Fibroblast of skin of left biceps (primary cell): ENCODE data around the gene ONECUT3.
"Not testable (repeated sequence)": the region's sequence is repeated elsewhere in the genome, so short reads cannot be mapped to it uniquely, and the experiment has no call there.

Experiments
- DNase-seq, 2 experiments: peaks; one replicate each; pipeline ENCODE4 v3.0.0-alpha.2; 2013; ENCODE audit warnings: low read depth in 2 of 2

Gene ONECUT3

GRCh38 chr19:1755467-1756171, 2.3 kb downstream of the ONECUT3 start:
- DNase-seq, result no peak

DNA sequence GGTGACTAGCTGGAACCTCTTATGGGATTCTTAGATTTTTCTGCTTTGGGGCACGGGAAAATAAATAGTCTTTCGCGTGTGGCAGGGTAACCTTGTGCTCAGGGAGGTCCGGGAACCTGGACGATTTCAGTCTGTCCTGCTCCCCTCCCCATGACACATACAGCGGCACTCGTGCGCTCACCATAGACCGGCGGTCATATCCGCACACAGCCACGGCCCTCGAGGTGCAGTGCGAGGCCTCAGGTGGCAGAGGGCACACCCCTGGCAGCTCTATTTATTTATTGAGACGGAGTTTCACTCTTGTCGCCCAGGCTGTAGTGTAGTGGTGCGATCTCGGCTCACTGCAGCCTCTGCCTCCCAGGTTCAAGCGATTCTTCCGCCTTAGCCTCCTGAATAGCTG, 3.0 kb downstream of the ONECUT3 start:
- no peak for DNase-seq

DNA sequence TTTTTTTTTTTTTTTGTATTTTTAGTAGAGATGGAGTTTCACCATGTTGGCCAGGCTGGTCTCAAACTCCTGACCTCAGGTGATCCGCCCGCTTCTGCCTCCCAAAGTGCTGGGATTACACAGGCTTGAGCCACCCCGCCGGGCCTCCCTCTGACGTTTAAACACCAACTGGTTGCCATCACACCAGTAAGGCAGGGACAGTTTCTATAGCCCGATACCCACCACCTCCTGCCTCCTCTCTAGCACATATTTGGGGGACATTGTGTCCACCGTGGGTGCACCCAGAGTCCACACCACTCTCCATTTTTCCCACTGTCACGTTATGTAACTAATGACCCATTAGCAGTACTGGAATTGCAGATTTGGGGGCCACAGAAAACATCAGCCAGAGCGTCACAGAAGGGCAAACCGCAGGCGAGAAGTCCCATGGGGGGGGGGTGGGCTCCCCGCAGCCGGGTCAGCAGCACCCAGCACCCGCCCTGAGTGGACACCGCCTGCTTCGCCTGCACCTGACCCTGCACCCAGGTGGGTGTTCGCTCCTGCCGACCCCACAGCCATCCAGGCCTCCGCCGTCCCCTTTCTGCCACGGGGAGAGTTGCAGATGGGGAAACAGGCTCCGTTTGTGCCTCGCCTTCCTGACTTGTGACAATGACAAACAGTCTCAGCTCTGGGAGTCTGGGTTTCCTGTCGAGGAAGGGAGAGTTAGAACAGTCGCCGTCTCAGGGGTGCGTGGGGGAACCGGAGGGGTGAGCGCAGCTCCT, 3.6 kb downstream of the ONECUT3 start:
- DNase-seq, result no peak

DNA sequence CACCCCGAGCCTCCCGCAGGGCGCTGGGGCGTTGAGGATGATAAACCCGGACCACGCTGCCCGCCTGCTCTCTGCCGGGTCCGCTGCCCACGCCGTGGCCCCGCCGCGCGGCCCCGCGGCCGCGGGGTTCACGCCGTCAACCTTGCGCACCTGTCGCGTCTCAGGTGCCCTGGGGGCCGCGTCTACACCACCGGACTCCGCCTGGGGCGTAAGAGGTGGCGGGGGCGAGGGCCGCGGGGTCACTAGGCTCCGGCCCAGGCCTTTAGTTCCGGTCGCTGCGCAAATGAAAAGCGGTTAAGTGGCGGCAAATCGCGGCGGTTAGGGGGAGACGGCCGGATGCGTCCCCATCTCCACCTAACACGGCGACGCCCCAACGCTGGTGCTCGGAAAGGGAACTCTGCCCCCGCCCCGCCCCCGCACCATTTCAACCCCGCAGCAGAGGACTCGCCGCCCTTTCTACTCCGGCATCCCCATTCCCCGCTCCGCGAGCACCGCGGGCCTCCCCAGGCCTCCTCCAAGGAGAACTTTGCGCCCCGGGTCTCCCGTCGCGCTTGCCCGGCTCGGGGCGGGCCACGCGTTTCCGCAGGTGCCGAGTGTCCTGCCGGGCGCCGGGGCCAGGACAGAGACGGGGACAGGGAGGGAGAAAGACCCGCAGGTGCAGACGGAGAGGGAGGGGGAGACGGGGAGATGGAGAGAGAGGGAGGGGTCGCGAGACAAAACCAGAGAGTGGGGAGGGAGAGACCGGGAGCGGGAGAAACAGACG, 4.3 kb downstream of the ONECUT3 start:
- DNase-seq, result no peak

DNA sequence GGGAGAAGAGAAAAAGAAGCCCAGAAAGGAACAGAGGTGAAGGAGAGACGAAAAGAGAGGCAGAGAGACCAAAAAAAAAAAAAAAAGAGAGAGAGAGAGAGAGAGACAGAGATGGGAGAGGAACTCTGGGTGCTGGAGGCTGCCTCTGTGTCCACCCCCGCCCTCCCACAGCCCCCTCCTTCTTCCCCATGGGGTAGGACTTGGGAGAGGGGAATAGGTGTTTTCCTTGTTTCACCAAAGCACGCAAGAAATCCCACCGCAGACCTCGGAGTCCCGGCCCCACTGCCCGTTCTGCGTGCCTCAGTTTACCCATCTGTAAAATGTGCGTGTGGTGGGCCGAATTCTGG, 4.9 kb downstream of the ONECUT3 start:
- no peak for DNase-seq

DNA sequence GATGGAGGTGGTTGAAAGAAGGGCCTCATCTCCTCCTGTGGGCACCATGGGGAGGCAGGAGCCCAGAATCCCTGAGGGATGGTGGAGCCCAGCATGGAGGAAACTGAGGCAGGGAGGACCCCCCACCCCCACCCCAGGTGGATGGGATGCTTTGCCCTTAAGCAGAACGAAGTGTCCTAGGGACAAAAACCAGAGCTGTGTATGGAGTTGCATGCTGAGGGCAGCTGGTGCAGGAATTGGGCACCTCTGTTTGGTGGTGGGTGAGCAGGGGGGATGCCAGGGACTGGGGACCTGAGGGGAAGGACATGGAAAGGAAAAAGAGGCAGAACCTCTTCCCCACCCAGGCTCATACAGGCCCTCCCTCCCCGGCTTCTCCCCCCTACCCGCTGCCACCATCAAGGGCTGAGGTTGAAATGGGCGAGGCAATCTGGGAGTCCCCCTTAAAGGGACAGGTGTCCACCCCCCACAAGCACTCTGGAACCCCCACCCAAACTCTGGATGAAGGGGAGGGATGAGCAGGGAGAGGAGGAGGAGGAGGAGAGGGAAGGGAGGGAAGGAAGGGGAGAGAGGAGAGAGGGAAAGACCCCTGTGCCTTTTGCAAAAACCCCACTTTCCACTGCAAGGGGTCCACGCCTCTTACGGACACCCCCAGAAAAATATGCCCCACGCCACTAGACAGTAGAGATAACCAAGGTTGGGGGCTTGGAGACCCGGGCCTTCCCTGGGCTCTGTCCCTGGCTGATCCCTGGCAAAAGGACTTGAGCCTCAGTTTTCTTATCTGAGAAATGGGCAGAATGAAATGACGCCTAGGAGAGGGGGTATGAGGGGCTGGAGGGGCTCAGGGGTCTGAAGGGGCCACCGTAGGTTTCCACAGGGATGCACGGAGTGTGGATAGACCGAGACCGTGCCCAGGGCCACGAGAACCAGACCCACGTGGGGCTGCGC, 5.9 kb downstream of the ONECUT3 start:
- no peak for DNase-seq

GRCh38 chr19:1760020-1760419, 6.7 kb downstream of the ONECUT3 start:
- DNase-seq, result no peak

GRCh38 chr19:1760786-1761527, 7.7 kb downstream of the ONECUT3 start:
- not testable (repeated sequence) for DNase-seq

GRCh38 chr19:1761528-1762242, 8.4 kb downstream of the ONECUT3 start:
- DNase-seq, result no peak

DNA sequence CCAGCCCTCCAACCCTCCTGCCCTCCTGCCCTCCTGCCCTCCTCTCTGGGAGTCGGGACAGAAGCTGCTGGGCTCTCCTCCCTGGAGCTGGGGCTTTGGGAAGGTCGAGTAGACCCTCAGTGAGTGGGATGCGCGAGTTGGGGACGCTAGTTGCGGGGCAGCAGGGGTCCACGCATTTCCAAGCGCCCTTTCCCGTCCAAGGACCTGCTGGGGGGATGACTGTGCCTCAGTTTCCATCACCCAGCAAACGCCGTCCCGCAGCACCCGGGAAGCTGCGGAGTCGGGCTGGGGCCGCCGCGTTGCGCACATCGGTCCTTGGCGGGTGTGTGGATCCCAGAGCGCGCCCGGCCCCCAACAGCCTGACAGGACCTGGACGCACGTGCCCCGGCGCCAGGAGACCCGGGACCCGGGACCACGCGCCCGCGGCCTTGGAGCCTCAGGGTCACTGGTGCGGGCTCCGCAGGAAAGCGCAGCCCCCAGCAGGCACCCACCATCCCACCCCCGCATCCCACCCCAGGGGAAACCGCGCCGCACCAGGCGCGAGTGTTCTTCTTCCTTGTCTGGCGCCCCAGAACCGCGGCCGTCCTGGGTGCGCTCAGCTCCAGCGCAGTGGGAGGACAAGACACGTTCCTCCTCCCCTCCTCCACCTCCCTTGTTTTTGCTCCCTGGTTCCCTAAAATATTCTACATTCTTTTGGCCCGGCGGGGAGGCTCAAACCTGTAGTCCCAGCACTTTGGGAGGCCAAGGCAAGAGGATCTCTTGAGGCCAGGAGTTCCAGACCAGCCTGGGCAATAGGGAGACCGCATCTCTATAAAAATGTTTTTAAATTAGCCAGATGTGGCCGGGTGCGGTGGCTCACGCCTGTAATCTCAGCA, 9.2 kb downstream of the ONECUT3 start:
- DNase-seq, result no peak

DNA sequence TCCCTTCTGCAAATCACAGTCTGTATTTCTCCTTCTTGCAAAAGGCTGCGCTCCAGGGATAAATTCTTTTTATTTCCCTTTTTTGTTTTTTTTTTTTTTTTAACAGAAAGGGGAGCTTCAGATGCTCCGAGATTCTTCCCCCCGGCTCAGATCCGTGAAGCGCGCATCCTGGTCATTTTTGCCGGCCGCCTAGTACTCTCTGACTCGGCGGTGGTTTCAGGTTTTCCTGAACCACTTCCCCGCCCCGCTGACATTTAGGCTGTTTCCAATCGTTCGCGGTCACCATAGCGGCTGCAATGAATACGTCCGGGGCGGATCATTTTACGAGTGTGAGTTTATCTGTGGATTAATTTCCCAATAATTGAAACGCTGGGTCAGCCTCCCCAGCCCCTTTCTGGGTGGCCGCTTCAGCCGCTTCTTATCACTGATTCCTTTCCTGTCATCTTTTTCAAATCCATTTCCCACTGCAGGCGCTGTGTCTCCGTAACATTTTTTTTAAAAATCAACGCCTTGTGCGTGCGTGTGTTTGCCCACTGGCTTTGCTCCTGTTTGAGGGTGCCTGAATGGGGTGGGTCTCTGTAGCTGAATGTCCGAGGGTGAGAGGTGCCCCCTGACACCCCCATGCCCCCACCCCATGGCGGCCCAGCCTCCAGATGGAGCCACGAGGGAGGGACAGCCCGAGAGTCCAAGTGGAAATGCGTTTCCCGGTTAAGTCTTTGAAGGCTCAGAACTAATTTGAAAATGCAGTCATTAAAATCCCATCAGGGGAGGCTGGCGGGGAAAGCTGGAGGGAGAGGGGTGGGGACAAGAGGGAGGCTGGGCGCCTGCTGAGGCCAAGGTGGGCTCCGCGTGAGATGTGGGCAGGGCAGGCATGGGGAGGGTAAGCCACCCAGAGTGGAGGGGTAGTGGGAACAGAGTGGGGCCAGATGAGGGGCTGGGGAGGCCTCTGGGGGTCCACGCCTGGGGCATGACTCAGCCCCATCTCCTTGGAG, 10.6 kb downstream of the ONECUT3 start:
- DNase-seq, result no peak

DNA sequence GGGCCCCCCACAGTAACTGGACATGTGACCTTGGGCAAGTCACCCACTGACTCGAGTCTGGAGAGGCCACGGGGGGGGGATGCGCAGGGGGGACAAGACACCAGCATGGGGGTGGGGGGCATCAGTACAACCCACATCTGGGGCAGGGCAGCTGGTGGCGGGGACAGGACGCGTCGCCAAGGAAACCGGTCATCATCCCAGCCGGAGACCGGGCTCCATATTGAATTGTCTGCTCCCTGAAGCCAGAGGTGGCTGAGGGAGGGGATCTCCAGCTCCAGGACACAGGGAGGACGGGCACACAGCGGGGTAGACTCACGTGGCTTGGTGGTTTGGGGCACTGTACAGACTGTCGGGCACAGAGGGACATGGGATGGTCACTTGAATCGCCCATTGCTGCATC, 11.4 kb downstream of the ONECUT3 start:
- DNase-seq, result no peak

DNA sequence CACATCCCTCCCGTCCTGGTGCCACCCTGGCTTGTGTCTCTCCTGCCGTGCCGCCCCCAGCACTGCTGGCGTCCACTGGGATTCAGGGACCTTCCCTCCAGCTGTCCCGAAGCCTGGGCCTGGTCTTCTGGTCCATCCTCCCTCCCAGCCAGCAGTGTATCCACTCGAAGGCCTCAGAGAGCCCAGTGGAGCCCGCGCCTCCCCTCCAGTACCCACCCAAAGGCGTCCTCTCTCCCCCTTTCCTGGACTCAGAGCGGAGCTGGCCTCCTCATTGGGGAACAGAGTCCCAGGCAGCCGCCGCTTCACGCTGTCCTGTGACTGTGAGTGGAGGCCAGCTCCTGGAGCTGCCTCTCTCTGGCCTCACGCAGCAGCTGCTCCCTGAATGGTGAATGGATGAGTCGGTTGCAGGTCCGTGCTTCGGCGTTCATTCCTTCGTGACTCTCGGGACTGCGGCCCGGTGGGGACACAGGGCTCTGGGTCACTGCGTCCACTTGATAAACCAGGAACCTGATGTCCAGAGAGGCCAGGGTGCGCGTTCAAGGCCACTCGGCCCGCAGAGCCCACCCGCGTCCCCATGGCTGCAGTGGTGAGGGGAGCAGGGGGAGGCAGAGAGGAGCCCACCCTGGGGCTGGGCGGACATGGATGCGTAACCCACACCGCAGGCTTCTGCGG, 12.1 kb downstream of the ONECUT3 start:
- DNase-seq, result no peak

GRCh38 chr19:1765904-1766799, 12.8 kb downstream of the ONECUT3 start:
- no peak for DNase-seq

- DNase-seq, result no peak
These were observed 13.6 kb downstream of the ONECUT3 start for GRCh38 chr19:1766800-1767352.

- DNase-seq, result no peak
These were observed 14.2 kb downstream of the ONECUT3 start for GRCh38 chr19:1767464-1767933.
